ENCODE data around the gene HLA-DMA.

DNA sequence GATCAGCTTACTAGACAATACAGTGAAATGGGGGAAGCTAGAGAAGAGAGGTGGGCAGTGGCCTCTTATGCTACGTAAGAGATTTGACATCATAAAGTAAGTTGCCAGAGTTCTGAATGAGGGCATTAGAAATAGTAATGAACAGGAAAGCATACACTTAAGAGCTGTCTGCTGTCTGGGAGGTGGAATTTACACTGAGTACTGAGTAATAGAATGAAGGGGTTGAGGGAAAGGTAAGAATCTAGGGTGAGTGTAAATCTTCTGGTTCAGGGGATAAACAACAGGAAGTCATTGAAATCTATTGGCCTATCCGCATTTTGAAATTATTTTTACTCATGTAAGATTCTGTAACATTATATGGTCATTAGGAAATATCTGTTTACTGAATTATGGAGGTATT lies 47.8 kb downstream of the HLA-DMA start:
- no peak for TF ChIP-seq POLR2A (IDR thresholded peaks at IDR 0.05)
- TF ChIP-seq, protein P1, sequence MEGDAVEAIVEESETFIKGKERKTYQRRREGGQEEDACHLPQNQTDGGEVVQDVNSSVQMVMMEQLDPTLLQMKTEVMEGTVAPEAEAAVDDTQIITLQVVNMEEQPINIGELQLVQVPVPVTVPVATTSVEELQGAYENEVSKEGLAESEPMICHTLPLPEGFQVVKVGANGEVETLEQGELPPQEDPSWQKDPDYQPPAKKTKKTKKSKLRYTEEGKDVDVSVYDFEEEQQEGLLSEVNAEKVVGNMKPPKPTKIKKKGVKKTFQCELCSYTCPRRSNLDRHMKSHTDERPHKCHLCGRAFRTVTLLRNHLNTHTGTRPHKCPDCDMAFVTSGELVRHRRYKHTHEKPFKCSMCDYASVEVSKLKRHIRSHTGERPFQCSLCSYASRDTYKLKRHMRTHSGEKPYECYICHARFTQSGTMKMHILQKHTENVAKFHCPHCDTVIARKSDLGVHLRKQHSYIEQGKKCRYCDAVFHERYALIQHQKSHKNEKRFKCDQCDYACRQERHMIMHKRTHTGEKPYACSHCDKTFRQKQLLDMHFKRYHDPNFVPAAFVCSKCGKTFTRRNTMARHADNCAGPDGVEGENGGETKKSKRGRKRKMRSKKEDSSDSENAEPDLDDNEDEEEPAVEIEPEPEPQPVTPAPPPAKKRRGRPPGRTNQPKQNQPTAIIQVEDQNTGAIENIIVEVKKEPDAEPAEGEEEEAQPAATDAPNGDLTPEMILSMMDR (IDR thresholded peaks at IDR 0.05): no peak
